Astrocyte (in vitro differentiated cells and primary cell): Measurements from ENCODE around the gene IPPK. TPM values are rescaled to one million over a fixed set of nuclear protein-coding genes. Genes with fewer than 3 reads are reported as not detected.

ENCODE experiments used
- DNase-seq: peaks from one replicate; pipeline ENCODE4 v3.0.0-alpha.2; 2010; ENCODE audit warnings: low read depth
- FAIRE-seq: peaks from 2 replicates; lab custom pipeline; 2011; peaks lifted over from hg19 to GRCh38; lab: Jason Lieb, UNC
- H2AFZ ChIP-seq: 2 replicates; pipeline ENCODE4 v1.6.0; 2012; ENCODE audit warnings: low read depth, low read length, inconsistent platforms
- H3K27ac ChIP-seq: 2 replicates; pipeline ENCODE4 v1.5.1; 2011; ENCODE audit warnings: low read depth, low read length, inconsistent platforms
- H3K27me3 ChIP-seq: 2 replicates; pipeline ENCODE4 v1.6.0; 2011; ENCODE audit warnings: low read length, inconsistent platforms; ENCODE audit not compliant: insufficient read depth
- H3K36me3 ChIP-seq: 2 replicates; pipeline ENCODE4 v1.5.1; 2011; ENCODE audit warnings: low read length, inconsistent platforms; ENCODE audit not compliant: insufficient read depth
- H3K4me1 ChIP-seq: 2 replicates; pipeline ENCODE4 v1.5.1; 2011; ENCODE audit warnings: low read length, inconsistent platforms; ENCODE audit not compliant: insufficient read depth
- H3K4me2 ChIP-seq: 2 replicates; pipeline ENCODE4 v1.6.0; 2012; ENCODE audit warnings: low read length, inconsistent platforms
- H3K4me3 ChIP-seq: 2 replicates; pipeline ENCODE4 v1.5.1; 2011; ENCODE audit warnings: low read depth, mild to moderate bottlenecking, low read length, inconsistent platforms; ENCODE audit not compliant: insufficient read depth
- H3K79me2 ChIP-seq: 2 replicates; pipeline ENCODE4 v1.6.0; 2012; ENCODE audit warnings: mild to moderate bottlenecking, low read length, inconsistent platforms; ENCODE audit not compliant: insufficient read depth
- H3K9ac ChIP-seq: 2 replicates; pipeline ENCODE4 v1.6.0; 2012; ENCODE audit warnings: mild to moderate bottlenecking, low read length, inconsistent platforms
- H3K9me3 ChIP-seq: 2 replicates; pipeline ENCODE4 v1.5.1; 2012; ENCODE audit warnings: low read depth, mild to moderate bottlenecking, low read length, inconsistent platforms; ENCODE audit not compliant: insufficient read depth
- H4K20me1 ChIP-seq: 2 replicates; pipeline ENCODE4 v1.6.0; 2012; ENCODE audit warnings: low read length, inconsistent platforms; ENCODE audit not compliant: insufficient read depth
- H3K27ac Mint-ChIP-seq: one replicate; pipeline ENCODE4 v1.8.0; 2021; ENCODE audit warnings: mild to moderate bottlenecking, mixed read lengths; ENCODE audit not compliant: unreplicated experiment
- H3K27me3 Mint-ChIP-seq: one replicate; pipeline ENCODE4 v1.8.0; 2021; ENCODE audit warnings: low read depth, mixed read lengths; ENCODE audit not compliant: unreplicated experiment
- H3K36me3 Mint-ChIP-seq: one replicate; pipeline ENCODE4 v1.8.0; 2021; ENCODE audit warnings: low read depth, mixed read lengths; ENCODE audit not compliant: unreplicated experiment
- H3K4me1 Mint-ChIP-seq: one replicate; pipeline ENCODE4 v1.8.0; 2021; ENCODE audit warnings: low read depth, mixed read lengths; ENCODE audit not compliant: unreplicated experiment
- H3K4me3 Mint-ChIP-seq: one replicate; pipeline ENCODE4 v1.8.0; 2021; ENCODE audit warnings: mild to moderate bottlenecking, moderate library complexity, mixed read lengths; ENCODE audit not compliant: unreplicated experiment
- H3K9me3 Mint-ChIP-seq: one replicate; pipeline ENCODE4 v1.8.0; 2021; ENCODE audit warnings: mild to moderate bottlenecking, mixed read lengths; ENCODE audit not compliant: unreplicated experiment
- CTCF ChIP-seq: IDR thresholded peaks from 2 replicates; pipeline ENCODE4 v1.5.1; 2011; ENCODE audit warnings: low read depth, mild to moderate bottlenecking, inconsistent platforms, low read length, moderate library complexity; ENCODE audit not compliant: insufficient read depth
- EZH2 ChIP-seq: IDR thresholded peaks from 2 replicates; pipeline ENCODE4 v1.6.1; 2012; ENCODE audit warnings: mild to moderate bottlenecking, low read length, inconsistent platforms; ENCODE audit not compliant: insufficient read depth
- total RNA-seq: library from RNA; stranded (reverse); gene quantifications from 2 replicates; pipeline ENCODE4 v1.2.1, GENCODE V29; 2021

Gene IPPK
- total RNA-seq, 1 donor from 2014 or later, result 14.1 TPM

DNA sequence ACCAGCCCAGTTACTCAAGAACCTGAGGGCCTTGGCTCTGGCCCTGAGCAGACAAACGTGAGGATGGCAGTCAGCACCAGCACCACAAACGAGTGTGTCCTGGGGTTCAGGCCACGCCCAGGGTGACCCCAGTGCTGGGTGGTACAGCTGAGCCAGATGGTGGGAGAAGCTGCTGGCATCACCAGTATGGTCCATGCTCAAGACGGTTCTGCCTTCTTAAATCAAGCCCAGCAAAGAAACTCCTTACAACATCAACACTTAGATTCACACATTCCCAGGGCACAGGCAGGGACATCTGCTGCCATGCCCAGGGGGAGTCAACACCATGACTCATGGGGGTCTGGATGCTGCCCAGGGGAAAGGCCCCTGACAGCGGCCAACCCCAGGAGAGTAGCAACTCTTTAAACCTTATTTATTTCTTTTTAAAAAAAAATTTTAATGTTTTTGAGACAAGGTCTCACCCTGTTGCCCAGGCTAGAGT, 31.3 kb downstream of the IPPK start:
- Histone ChIP-seq H3K27me3 (no peaks in the 10 kb centered on the region), H4K20me1 (peaks cover 45% of the 10 kb centered on the region), H3K9me3 (no peaks in the 10 kb centered on the region), H3K4me3 (no peak overlapping the region), H3K27ac (no peak overlapping the region), H3K4me2 (no peak overlapping the region), H3K79me2 (peaks cover 6% of the 10 kb centered on the region), H3K9ac (no peak overlapping the region), H3K4me1 (no peaks in the 10 kb centered on the region), H2AFZ (no peak overlapping the region), H3K36me3 (peaks cover 39% of the 10 kb centered on the region)
- Mint-ChIP-seq H3K27ac (no peak overlapping the region), H3K27me3 (no peaks in the 10 kb centered on the region), H3K4me1 (peaks cover 2% of the 10 kb centered on the region), H3K4me3 (no peak overlapping the region), H3K36me3 (peaks cover 26% of the 10 kb centered on the region), H3K9me3 (no peaks in the 10 kb centered on the region)
- DNase-seq (no peak), FAIRE-seq (no peak)
- TF ChIP-seq CTCF, result no peak
- TF ChIP-seq EZH2, result no peak

GRCh38 chr9:92637886-92638620, 31.9 kb downstream of the IPPK start:
- Mint-ChIP-seq H3K4me1 (peaks cover 2% of the 10 kb centered on the region), H3K27ac (no peak overlapping the region), H3K36me3 (peaks cover 26% of the 10 kb centered on the region), H3K9me3 (no peaks in the 10 kb centered on the region), H3K27me3 (no peaks in the 10 kb centered on the region), H3K4me3 (no peak overlapping the region)
- Histone ChIP-seq H3K9me3 (no peaks in the 10 kb centered on the region), H3K9ac (no peak overlapping the region), H4K20me1 (peaks cover 39% of the 10 kb centered on the region), H3K27me3 (no peaks in the 10 kb centered on the region), H3K27ac (no peak overlapping the region), H3K4me1 (no peaks in the 10 kb centered on the region), H3K79me2 (peaks cover 6% of the 10 kb centered on the region), H3K36me3 (peaks cover 38% of the 10 kb centered on the region), H2AFZ (no peak overlapping the region), H3K4me2 (no peak overlapping the region), H3K4me3 (no peak overlapping the region)
- no peak for DNase-seq
- no peak for FAIRE-seq
- TF ChIP-seq EZH2 (no peak), CTCF (no peak)

DNA sequence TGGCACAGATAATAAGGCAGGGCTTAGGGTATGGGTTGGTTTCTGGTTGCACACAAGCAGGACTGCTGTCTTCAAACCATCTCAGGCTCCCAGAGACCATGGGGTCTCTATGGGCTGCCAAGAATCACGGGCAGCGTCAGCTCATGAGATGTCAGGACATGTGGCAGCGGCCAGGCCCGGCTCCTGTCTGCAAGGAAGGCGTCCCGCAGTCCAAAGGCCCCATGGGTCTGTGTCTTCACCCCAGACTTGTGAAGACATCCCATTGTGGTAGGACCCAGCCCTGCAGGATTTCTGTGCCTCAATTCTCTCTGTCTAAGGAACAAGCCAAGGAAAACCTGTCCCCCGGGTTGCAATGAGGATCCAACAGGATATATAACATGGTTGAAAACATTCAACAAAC, 32.6 kb downstream of the IPPK start:
- no peak for FAIRE-seq
- no peak for DNase-seq

More for the DNA sequence above, 32.6 kb downstream of the IPPK start:
- H3K9me3 Mint-ChIP-seq, result no peaks in the 10 kb centered on the region
- Histone ChIP-seq H3K4me2 (no peak overlapping the region), H4K20me1 (peaks cover 32% of the 10 kb centered on the region), H3K9me3 (no peaks in the 10 kb centered on the region), H3K79me2 (peaks cover 3% of the 10 kb centered on the region), H3K36me3 (peaks cover 37% of the 10 kb centered on the region), H3K4me1 (no peaks in the 10 kb centered on the region), H3K27me3 (no peaks in the 10 kb centered on the region), H3K4me3 (no peak overlapping the region), H2AFZ (no peak overlapping the region), H3K9ac (no peak overlapping the region), H3K27ac (no peak overlapping the region)
- TF ChIP-seq CTCF (no peak), EZH2 (no peak)
- no peak overlapping the region for H3K4me3 Mint-ChIP-seq
- peaks cover 26% of the 10 kb centered on the region for H3K36me3 Mint-ChIP-seq
- H3K4me1 Mint-ChIP-seq, result peaks cover 2% of the 10 kb centered on the region
- H3K27ac Mint-ChIP-seq, result no peak overlapping the region
- H3K27me3 Mint-ChIP-seq, result no peaks in the 10 kb centered on the region
